Panc1 (cell line): ENCODE results near the gene IRX5.

Source experiments
- POLR2AphosphoS5 ChIP-seq: IDR thresholded peaks from 2 replicates; pipeline ENCODE4 v1.6.1; 2012; ENCODE audit warnings: mild to moderate bottlenecking, low read depth, low read length, moderate library complexity
- TCF7L2 ChIP-seq: IDR thresholded peaks from 2 replicates; pipeline ENCODE4 v1.6.1; 2011; ENCODE audit warnings: mild to moderate bottlenecking, low read depth, low read length, inconsistent platforms
- TF ChIP-seq, protein P1 (sequence below): fragments of 450-650 bp; IDR thresholded peaks from 2 replicates; pipeline ENCODE4 v1.5.1; 2017; ENCODE audit warnings: mild to moderate bottlenecking

- TF ChIP-seq, protein P1, sequence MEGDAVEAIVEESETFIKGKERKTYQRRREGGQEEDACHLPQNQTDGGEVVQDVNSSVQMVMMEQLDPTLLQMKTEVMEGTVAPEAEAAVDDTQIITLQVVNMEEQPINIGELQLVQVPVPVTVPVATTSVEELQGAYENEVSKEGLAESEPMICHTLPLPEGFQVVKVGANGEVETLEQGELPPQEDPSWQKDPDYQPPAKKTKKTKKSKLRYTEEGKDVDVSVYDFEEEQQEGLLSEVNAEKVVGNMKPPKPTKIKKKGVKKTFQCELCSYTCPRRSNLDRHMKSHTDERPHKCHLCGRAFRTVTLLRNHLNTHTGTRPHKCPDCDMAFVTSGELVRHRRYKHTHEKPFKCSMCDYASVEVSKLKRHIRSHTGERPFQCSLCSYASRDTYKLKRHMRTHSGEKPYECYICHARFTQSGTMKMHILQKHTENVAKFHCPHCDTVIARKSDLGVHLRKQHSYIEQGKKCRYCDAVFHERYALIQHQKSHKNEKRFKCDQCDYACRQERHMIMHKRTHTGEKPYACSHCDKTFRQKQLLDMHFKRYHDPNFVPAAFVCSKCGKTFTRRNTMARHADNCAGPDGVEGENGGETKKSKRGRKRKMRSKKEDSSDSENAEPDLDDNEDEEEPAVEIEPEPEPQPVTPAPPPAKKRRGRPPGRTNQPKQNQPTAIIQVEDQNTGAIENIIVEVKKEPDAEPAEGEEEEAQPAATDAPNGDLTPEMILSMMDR = no peak
- TF ChIP-seq POLR2AphosphoS5 (no peak), TCF7L2 (no peak)
Measured at GRCh38 chr16:54980821-54981220, 50.2 kb downstream of the IRX5 start.
